SK-N-MC (cell line): ENCODE measurements around the gene SSPN.

Experiments
- EZH2 ChIP-seq: fragments of 200-600 bp; sonication (generic); IDR thresholded peaks from one replicate; pipeline ENCODE4 v1.6.1; 2017; ENCODE audit warnings: antibody characterized with exemption
- FOXP2 ChIP-seq: optimal IDR thresholded peaks from 2 replicates; pipeline ENCODE3; 2011; ENCODE audit warnings: mild to moderate bottlenecking, moderate library complexity; ENCODE audit not compliant: insufficient read depth; ENCODE audit errors: extremely low read length, control extremely low read depth
- POLR2AphosphoS5 ChIP-seq: IDR thresholded peaks from 2 replicates; pipeline ENCODE4 v1.6.1; 2012; ENCODE audit warnings: mild to moderate bottlenecking, low read depth, low read length, borderline replicate concordance

- TF ChIP-seq EZH2: no peak
- no peak for TF ChIP-seq POLR2AphosphoS5
- no peak for TF ChIP-seq FOXP2
Observed at GRCh38 chr12:26251600-26251999, 56.2 kb downstream of the SSPN start.
